GM18858 (cell line): ENCODE results near the gene BPI.
"Not testable (repeated sequence)": the region's sequence is repeated elsewhere in the genome, so short reads cannot be mapped to it uniquely, and the experiment has no call there.

ENCODE experiments used
- ATAC-seq: cut with Tn5 transposase; IDR thresholded peaks from one replicate; pipeline ENCODE4 v1.9.1; 2021; ENCODE audit not compliant: unreplicated experiment

BPI gene

DNA sequence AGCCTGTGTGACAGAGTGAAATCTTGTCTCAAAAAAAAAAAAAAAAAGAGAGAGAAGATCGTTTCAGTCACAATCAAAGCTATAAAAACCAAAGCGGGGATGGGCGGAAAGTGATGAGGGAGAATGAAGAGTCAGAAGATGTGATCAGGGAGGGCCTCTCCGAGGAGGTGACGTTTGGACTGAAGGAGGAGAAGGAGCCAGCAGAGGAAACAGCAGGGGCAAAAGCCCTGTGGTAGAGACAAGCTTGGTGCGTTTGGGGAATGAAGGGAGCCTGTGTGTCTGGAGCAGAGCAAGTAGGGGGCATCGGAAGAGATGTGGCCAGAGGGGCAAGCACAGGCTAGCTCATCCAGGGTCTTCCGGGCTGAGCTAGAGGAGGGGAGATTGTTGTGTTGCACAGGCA is 27.9 kb downstream of the BPI start:
- ATAC-seq: no peak

- no peak for ATAC-seq
Measured at GRCh38 chr20:38334016-38334415, 30.1 kb downstream of the BPI start.

GRCh38 chr20:38336726-38337125 is 32.8 kb downstream of the BPI start:
- ATAC-seq: no peak

DNA sequence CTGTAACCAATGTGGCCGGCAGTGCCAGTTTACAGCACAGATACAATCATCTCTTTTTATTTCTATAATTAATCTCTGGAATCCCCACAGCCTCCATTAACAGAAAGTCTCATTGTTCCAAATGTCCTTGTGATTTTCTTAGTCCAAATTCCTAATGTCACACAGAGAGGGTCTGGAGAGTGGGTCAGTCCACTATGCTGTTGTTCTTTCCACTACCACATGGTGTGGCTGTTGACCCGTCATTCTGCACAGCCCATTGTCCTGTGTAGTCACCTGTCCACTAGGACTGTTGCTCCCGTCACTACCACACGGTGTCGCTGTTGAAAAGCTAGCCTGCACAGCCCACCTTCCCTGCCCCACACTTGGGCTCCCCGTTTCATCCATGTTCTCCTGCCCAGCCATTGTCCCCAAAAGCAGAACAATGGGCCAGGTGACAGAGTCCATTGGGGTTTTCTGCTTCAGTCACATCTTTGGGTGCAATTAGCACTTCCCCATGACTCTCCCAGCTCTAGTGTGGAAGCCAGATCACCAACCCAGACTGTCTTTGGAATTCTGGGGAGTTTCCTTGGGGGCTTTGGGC is 33.7 kb downstream of the BPI start:
- ATAC-seq: no peak

- no peak for ATAC-seq
Measured at GRCh38 chr20:38338849-38339520, 35.0 kb downstream of the BPI start.

DNA sequence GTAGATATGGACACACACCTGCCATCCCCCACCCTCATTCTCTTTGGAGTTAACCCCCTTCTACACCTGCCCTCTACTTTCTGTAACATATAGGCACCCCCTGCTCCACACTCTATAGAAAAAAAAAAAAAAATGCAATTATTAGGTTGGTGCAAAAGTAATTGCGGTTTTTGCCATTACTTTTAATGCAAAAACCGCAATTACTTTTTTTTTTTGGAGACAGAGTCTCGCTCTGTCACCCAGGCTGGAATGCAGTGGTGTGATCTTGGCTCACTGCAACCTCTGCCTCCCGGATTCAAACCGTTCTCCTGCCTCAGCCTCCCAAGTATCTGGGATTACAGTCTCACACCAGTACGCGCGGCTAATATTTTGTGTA is 35.6 kb downstream of the BPI start:
- ATAC-seq: not testable (repeated sequence)

DNA sequence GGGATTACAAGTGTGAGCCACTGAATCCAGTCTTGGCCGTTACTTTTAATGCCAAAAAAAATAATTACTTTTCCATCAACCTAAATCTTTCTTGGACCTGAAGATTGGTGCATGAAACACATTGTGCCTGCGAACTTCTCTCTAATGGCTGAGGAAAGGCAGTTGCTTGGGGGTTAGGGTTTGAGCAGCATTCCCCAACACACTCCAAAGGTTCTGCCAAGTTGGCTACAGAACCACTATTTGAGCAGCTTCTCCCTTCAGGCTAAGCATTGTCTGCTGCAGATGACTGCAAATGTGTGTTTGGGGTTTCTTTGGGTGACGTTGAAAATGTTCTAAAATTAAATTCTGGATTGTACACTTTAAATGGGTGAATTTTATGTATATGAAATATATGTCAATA is 36.0 kb downstream of the BPI start:
- no peak for ATAC-seq

GRCh38 chr20:38340693-38341092 is 36.7 kb downstream of the BPI start:
- ATAC-seq: no peak

DNA sequence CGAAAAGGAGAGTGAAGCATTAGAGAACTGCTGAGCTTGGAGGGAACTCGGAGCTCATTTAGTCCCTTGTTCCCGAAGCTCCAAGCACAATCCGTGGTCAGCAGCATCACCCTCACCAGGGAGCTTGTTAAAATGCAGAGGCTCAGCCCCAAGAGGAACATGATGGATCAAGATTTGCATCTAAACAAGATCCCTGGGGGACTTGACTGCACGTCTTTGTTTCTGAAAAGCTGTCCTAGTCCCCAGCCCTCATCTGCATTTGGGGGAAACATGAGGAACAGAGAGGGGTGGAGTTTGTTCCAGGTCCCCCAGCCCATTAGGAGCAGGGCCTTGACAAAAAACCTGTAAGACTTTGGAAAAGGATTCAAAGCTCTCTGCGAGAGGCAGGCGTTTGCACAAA is 38.3 kb downstream of the BPI start:
- no peak for ATAC-seq

GRCh38 chr20:38342713-38343310 is 38.9 kb downstream of the BPI start:
- ATAC-seq: no peak

DNA sequence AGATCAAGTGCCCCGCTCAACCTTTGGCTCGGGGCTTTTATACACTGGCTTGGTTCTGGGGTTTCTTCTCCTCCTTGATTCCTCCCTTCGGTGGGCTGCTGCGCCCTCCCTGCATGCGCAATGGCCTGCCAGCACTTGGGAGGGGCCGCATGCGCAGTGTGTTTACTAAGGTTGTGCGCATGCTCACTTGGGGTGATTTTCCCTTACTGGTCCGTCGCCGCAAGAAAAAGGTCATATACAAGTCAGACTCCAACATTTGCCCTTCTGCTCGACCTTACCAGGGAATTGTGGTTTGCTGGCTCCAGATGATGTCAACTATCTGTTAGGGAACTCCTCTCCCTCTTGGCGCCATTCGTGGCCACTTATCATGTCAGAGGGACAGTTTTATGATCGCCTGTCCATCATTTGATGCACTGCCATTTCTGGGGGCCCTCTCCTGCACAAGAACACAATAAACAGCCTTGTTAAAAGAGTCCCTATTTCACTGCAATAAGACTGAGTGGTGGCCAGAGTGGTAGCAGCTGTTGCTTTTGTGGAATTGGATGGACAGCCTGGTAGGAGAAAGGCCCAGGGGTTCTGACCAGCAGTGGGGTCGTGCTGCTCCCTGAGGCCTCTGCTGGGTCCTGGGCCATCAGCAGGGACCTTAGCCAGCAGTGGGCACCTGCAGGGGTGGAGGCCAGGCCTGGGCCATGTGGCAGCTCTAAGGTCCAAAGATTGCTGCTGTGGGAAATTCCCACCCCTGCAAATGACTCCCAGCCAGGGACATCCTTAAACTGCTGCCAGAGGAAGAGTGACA is 39.6 kb downstream of the BPI start:
- no peak for ATAC-seq

- ATAC-seq: no peak
Measured at GRCh38 chr20:38344107-38344701, 40.2 kb downstream of the BPI start.

GRCh38 chr20:38345643-38346042 is 41.7 kb downstream of the BPI start:
- no peak for ATAC-seq

- ATAC-seq: no peak
Measured at GRCh38 chr20:38346247-38346651, 42.3 kb downstream of the BPI start, which contains the start of gene LBP. Gene LBP, plus strand, starts transcription at chr20:38346482. Its CDS starts 35 bp downstream, at chr20:38346517.

DNA sequence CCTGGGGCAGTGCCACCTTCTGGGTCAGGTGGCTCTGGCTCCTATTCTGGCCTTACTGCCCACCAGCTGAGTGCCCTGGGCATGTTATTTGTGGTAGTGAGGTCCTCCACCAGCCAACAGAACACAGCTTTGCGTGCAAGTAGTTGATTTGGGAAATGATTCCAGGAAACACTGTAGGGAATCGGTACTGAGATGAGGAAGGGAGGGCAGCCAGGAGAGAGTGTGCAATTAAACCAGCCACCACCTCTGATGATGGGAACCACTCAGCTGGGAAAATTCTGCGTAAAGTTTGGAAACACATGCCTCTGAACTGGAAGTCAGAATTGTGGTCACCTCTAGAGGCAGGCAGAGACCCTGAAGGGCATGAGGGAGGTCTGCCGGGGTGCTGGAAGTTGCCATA is 42.8 kb downstream of the BPI start:
- no peak for ATAC-seq

GRCh38 chr20:38349856-38350255 is 45.9 kb downstream of the BPI start:
- ATAC-seq: no peak

GRCh38 chr20:38350879-38351775 is 47.2 kb downstream of the BPI start:
- ATAC-seq: no peak

DNA sequence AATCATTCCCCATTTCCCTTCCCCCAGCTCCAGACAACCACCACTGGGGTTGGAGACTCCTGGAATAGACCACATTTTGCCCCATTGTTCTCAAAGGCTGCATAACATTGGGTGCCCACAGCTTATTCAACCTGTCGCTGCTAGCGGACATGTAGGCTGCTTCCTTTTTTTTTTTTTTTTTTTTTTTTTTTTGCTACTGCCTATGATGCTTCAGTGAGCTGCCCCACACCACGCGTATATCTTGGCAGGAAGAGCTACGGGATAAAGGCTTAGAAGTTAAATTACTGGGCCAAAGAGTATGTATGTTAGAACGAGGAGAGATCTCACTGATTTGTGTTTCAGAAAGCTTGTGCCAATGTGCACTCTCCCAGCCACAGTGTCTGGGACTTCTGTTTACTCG is 49.4 kb downstream of the BPI start:
- no peak for ATAC-seq

DNA sequence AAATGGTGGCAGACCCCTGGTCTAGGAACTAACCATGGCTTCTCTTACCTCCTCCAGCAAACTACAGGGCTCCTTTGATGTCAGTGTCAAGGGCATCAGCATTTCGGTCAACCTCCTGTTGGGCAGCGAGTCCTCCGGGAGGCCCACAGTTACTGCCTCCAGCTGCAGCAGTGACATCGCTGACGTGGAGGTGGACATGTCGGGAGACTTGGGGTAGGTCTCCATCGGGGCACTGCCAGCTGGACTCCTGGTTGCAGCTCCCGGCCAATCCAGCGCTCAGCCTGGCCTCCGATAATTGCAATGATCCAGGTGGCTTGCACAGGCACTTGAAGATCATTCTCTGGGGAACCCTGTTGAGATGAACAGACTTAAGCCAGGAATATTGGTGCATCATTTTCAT is 50.3 kb downstream of the BPI start:
- ATAC-seq: no peak
